GM21786 (cell line): ENCODE data around the gene TMTC2.
"Not testable (repeated sequence)": the region's sequence is repeated elsewhere in the genome, so short reads cannot be mapped to it uniquely, and the experiment has no call there.

Experiments used
- ATAC-seq: cut with Tn5 transposase; IDR thresholded peaks from one replicate; pipeline ENCODE4 v1.9.1; 2021; ENCODE audit not compliant: unreplicated experiment

TMTC2 gene

DNA sequence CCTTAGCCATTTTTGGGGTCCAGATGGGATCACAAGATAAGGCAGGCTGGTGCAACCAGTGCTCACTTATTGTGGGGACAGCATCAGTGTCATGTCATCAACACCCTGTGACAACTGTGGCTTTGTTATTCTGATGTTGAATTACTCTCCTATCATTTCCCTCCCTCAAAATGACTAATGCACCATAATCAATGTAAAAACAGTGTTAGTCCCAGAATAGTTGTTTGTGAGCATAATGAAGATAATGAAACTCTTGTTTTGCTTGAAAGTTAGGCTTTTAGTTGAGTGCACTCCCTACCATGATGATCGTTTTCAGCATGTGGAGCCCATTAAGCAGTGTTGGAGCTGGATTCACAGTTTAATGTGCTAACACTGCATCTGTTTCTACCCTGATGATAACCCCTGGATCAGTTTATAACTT, 151.4 kb downstream of the TMTC2 start:
- no peak for ATAC-seq

DNA sequence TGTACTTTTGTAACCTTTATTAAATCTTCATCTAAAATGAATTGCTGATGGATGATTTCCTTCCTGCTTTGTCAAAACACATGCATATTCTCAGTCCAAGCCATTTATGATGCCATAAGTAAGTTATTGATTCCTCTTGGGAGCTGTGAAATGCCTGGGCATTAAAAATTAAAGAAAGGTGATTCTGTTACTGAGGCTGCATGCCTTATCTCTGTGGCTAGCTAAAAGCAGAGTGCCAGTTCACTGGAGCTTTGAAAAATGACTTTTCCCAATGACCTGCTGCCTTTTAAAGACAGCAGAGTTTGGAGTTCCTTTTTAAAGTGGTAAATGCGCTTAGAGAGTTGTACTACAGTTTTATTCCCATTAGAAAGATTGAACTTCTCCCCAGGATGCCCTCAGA, 152.1 kb downstream of the TMTC2 start:
- ATAC-seq: no peak

DNA sequence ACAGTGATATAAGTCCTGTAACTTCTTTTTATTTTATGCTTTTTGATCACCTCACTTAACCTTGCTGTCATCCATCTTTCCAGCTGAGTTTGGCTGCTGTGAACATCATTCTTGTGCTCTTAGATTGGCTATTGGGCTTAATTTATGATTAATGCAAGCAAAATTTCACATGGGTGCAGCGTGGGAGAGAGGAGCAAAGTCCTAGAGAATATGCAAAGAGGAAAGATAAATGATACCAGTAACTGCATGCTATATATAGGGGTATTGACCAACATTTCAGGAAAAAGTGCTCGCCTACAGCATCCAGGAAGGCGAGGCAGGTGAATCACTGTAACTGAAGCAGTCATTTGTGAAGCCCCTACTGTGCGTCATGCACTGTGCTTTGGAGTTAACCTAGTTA, 153.1 kb downstream of the TMTC2 start:
- ATAC-seq: no peak

DNA sequence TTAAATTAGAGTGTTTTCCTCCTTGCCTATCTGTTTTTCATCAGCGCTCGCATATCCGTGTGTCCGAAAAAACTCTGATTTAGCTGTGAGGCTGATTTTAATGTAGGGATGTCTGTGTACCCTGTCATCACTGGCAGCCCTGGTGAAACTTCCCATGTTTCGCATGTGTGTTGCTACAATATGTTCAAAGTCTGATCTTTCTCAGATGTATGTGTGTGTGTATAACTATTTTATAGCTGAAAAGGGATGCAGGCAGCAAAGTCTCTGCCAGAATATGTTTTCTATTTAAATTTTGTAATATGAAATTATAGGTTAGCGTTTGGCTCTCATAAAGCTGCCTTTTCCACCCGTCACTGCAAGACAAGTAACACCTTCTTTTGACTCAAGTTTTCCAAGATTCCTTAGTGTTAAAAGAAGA, 154.8 kb downstream of the TMTC2 start:
- no peak for ATAC-seq

DNA sequence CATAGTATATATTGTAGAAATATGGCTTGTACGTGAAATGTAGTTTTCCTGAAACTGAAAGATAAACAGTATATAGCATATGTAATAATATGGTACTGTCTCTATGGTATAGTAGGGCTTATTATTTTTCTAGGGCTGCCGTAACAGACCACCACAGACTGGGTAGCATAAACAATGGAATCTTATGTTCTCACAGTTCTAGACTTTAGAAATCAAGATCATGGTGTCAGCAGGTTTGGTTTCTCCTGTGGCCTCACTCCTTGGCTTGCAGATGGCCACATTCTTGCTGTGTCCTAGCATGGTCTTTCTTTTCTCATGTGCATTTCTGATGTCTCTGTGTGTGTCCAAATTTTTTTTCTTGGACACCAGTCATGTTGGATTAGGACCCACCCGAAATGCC, 155.8 kb downstream of the TMTC2 start:
- ATAC-seq: no peak

DNA sequence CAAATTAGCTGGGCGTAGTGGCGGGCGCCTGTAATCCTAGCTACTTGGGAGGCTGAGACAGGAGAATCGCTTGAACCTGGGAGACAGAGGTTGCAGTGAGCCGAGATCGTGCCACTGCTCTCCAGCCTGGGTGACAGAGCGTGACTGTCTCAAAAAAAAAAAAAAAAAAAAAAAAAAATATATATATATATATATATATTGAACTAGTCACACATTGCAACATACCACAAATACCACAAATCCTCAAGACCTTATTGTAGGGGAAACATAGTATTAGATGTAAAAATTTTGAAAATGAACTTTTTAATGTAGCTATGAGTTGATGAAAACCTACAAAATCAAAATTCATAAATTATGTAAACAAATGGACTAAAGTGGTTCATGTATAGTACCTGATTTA, 158.4 kb downstream of the TMTC2 start:
- ATAC-seq: not testable (repeated sequence)

DNA sequence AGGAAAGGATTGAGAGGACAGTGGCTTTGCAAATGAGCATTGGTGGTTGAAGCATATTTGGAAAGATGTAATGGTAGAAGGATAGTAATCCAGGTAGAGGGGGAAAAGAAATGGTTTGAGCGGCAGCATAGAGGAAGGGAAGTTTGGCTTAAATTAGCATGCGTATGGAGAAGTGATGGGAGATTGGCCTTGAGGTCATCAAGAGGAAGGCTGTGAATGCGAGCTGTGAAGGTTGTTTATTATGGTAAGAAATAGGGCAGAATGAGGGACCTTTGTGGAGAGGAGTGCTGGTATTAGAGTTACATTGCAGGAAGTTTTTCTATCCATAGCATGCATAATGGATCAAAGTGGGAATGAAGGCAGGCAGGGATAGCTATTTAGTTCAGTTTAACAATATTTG, 162.1 kb downstream of the TMTC2 start:
- ATAC-seq: no peak

DNA sequence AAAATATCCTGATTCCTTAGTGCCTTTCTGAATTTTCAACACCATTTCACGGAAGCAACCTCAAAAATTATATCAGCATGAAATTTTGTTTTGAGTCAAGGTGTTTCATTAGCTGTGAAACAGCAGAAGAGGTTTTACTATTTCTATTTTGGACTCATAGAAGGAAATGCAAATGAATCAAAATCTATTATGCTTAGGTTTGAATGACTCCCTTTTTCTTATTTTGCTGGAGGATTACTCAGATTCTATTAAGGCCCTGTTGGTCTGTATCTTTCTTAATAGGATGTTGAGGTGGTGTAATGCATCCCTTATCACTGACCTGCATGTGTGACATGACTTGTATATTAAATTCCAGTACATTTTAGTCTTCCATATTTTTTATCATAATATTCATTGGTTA, 165.8 kb downstream of the TMTC2 start:
- ATAC-seq: no peak

DNA sequence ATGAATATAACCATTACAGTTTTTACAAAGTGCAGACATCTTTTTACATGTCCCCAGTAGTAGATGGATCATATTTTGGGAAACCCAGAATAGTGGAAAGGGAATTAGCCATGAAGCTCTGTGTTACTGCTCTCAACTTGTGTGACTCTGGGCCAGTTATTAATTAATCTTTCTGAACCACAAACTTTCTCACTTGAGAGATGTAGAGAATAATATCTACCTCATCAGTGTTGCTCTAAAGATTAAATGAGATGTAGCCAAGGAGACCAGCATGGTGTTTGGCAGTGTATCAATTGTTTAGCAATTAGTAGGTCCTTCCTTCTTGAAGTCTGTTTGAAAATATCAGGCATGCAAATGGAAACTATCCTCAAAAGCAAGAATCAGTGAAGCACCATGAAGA, 169.2 kb downstream of the TMTC2 start:
- ATAC-seq: peak; percentile 81

DNA sequence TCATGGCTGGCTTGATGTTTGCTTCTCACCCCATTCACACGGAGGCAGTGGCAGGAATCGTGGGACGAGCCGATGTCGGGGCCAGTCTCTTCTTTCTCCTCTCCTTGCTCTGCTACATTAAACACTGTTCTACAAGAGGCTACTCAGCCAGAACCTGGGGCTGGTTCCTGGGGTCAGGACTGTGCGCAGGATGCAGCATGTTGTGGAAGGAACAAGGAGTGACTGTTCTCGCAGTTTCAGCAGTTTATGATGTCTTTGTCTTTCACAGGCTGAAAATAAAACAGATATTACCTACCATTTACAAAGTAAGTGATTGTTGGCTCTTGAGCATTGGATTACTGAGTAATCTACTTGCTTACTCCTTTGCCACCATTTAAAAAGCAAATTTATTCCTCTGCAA, 170.6 kb downstream of the TMTC2 start:
- no peak for ATAC-seq

DNA sequence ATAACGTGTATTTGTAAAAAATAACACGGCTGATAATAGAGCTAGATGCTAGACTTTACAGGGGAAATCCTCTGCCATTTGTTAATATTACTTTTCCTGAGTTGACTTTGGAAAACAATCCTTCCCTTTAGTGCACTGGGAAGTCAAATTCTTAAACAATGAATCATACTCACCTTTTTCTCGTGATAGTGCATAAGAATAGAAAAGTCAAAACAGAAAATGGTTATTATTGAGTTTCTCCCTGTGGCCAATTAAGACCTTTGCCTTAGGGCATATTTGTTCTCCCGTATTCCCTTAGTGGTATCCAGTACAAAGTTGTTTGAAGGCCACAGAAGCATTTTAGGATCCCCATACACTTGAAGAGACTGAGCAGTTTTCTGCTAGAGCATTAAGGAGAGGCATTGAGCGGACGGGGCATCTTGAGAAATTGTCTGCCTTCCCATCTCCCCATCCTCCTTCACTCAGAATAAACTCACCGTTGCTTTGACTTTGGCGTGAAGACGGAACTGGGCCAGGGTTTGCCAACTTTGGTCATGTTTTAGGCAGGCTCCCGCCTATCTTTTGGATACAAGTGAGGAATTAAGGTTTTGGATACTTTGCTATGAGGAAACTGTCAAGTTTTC, 171.3 kb downstream of the TMTC2 start:
- no peak for ATAC-seq

DNA sequence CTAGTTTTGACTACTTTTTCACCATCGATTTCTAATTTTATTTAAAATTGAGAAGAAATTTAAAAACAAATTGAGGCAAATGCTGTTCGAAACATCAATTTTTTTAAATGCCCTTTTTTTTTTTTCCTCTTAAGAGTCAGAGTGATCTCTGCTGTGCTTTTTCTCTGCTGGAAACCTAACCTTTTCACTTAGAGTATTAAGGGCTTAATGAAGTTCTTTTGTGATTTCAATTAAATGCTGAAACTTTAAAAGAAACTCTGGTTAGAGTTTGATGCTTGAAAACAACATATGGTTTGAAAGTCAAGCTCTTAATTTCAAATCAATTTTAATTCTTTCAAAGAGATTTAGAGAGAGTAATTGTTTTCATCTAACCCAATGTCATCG, 171.8 kb downstream of the TMTC2 start:
- no peak for ATAC-seq

DNA sequence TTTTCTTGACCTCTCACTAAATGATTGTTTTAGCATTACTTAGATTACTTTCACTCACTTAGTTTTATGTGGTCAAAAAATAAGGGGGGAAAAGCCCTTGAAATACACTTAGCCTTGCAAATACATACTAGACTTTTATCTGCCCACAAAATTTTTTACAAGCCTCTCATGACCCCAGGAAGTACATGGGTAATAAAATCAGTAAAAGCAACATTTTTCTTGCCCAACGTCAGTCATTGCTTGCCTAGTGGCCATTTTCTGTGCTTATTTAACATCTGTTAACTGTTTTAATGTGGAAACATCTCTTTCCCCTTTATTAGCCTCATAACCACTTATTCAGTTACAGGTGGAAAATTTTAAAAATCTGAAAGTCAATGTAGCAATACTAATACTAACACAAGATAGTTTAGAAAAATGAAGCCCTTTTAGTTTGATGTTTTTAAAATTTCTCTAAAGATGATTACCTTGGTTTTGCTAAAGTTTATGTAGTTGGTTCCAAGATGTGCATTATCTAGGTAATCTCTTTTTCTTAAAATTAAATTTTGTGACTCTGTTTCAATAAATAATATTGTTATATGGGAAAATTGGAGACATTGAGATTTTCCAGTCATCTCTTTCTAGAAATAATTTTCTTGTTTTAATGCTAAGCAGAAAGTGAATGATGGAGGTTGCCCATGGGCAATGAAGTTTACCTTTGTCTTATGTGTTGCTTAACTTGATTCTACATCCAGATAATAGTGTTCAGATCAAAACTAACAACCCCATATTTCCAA, 175.5 kb downstream of the TMTC2 start:
- no peak for ATAC-seq

DNA sequence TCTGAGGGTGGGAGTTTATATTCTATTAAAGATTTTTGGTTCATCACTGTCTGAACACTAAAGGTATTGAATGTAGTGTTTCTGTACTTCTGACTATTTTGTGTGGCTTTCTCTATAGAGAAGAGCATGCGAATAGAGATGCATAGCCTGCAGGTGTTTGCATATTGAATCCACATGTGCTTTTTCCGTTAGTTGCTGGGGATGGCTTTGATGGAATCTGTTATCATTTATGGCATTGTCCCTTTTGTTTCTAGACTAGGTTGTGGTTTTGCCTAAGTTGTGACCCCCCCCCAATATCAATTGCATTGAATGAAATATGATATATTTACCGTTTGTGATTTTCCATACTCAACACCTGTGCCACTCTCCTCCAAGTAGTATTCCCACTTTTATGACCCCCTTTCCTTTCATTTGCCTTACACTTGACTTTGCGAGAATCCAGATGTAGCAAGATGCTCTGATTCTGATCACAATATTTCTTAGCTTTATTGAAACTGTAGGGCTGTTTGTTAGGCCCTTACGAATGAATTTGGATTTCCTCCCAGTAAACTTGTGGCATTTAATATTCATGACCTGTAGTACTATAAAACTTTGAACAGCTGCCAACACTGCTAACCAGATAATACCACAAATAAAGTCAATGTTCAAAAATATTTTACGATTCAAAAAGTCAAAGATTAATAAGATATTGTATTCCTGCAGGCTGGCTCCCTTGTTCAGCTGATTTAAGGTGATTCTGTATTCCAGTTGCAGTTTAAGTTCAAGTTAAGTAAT, 176.4 kb downstream of the TMTC2 start:
- ATAC-seq: no peak

DNA sequence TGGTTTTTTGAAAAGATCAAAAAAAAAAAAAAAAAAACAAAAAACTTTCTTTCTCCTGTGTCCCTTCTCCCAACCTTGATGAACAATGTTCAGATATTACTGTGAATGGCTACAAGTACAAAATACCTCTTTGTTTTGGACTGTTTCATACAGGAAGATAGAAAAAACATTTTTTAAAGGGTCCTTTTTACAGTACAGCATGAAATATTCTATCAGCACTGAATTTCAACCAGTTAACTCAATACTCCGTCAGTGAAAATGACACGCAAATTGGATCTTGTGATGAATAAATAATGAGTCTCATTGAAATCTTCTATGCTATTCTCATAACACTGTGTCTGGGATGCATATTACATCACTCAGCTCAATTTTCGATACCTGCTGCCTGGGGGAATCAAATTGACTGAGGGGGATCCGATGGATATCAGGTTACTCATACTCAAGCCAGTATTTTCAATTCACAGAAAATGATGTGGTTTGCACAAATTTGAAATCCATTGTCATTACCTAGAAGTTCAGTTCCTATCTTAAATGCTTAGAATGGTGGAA, 179.6 kb downstream of the TMTC2 start:
- ATAC-seq: no peak

DNA sequence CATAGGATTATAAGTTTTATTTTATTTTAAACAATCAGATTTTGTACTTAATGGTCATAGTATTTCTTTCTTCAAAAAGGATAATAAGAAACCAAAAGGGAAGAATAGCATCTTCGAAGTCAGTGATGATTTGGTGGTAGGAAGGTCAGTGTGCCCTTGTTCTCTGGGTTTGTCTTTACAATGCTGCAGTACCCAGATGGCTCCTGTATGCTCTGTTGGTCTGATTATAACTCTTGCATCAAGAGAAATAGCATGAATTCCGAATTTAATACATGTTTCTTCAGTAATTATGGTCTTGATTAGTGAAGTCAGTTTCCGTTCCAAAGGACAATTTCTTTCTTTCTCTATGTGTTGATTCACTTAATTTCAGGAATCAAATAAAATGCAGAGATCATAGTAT, 180.2 kb downstream of the TMTC2 start:
- no peak for ATAC-seq

DNA sequence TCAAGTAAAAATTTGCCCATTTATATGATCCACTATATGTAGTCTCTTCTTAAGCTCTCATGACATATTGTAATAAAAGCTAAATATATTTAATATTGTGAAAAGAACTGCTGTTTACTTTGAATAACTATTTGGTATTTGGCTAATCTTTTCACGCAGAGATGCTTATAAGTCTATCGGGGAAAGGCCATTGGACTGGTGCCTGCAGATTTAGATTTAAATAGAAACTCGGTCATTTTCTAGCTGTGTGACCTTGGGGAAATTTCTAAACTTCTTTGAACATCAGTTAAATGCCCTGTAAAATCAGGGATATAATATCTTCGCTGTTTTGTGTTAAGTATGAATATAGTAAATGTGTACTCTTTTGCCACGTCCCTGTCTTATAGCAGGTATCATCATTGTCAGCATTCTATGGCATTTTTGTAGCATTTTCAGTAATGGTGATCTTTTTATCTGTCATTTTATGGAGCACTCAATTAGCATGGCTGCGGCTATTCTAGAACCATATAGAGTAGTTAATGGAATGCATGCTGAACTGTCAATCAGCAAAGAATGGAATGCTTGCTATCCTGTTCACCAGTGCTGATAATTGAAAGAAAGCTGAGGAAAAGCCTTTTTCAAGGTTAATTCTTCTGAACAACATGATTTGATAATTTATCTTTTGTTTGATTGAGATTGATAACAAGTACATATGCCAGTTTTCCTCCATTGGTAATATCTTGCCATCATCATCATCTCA, 181.2 kb downstream of the TMTC2 start:
- ATAC-seq: no peak

DNA sequence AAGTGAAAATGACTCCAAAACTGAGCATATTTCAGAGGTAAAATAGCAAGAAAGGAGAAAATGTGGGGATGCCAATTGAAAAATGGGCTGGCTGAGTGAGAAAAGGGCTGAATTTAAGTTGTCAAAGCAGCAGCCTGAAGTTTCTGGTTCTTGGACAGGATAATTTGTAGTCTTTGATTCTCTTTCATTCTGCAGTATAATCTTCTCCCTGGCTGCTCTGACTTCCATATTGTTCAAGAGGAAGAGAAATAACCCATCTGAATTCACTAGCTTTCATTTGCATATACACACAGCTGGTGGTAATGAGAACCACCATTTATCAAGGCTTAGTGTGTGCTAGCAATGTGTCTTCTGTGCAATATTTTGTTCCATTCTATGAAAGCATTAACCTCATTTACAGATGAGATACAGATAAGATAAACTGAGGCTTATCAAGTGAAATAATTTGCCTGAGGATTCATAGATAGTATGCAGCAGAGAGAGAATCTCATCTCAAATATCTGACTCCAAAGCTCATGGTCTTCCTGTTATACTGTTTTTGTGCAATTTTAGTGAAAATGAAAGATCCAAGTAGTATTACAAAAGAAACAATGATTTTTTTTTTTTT, 184.2 kb downstream of the TMTC2 start:
- peak; percentile 74 for ATAC-seq

DNA sequence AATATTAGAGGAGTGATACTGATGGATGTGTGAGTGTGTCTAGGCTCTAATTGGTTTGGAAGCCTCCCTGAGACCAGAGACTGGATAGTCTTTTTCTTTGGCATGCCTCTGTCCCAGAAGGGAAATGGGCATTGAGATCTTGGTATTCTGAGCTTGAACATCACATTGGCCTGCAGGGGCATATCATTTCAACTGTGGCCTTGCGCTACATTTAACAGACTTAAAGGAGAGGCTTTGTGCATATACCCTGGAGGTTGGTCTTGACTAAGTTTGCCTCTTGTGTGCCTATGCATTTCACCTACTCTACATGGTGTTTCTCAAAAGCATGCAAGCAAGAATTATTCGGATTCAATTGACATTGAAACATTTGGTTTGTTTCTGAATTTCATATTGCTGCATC, 185.4 kb downstream of the TMTC2 start:
- ATAC-seq: no peak

DNA sequence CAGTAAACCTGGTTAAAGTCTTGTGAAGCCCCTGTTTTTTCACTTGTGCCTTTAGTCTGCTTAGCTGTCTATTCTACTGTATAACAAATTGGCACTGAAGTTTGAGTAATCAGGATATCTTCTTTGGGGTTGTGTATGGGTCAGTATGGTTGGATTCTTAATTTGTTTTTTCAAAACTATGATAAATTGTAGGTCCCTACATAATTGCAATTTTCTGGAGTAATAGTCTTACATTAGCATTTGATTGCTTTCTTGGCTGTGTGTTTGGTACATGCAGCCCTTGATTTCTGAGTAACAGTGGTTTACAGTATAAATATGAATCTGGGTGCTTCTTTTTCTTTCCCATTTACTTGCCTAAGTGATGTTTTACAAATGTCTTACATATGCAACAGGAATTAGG, 186.6 kb downstream of the TMTC2 start:
- no peak for ATAC-seq

DNA sequence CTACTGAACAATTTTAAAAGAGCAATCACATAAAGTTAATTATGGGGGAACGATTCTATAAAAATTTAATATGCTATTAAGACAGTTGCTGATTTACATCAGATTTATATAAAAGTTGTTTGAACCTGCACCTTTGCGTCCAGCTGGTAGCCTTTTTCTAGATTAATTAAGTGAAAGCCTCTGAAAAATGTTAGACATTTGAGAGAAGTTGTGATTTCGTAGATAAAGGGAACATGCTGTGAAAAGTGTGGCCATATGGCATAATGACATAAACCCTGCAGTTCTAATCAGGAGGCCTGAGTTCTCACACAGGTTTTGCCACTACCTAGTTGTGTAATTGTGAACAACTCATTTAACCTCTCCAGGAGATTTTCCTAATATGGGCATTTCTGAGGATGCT, 187.2 kb downstream of the TMTC2 start:
- no peak for ATAC-seq
